GM21367 (cell line): ENCODE results near the gene FHIP1A.
"Not testable (repeated sequence)": the region's sequence is repeated elsewhere in the genome, so short reads cannot be mapped to it uniquely, and the experiment has no call there.

Experiments
- ATAC-seq: cut with Tn5 transposase; IDR thresholded peaks from one replicate; pipeline ENCODE4 v1.9.1; 2021; ENCODE audit not compliant: unreplicated experiment

Gene FHIP1A

DNA sequence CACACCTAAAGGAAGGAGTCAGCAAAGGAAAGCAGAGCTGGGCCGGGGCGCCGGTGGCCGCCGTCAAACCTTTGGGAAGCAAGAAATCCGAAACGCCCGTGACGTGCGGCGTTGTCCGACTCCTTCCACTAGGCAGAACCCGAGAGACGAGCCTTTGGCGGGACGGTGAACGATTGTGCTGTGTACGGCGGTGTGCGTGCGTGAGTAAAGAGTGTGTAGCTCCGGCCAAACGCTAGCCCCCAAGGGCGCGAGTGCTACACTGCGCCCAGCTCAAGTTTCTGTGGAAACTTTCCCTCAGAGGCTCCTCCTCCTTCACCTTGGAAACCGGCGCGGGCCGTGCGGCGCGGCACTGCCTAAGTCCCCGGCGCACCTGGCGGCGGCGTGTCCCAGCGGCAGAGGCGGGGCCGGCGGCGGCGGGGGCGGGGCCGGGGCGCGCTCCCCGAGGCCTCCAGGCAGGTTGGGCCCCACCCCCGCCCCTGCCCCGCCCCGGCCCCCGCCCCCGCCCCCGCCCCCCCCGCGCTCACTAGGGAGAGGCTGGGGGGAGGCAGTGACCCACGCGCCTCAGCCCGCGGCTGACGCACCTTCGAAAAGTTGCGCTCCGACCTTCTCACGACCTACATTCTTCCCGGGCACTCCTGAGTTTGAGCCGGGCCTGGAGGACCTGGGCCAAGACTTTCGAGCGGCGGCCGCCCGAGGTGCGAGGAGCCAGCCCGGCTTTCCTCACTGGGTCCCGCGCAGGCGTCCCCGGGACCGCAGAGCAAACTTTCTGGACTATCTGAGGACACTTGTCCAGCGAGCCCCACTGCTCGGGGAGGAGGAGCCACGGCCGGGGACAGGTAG is at the start of gene FHIP1A:
FHIP1A (plus strand) TSS at position 547 of the 840 bp plus-strand sequence. CDS start 157,084 bp downstream, outside the sequence.
- peak; percentile 82 for ATAC-seq

DNA sequence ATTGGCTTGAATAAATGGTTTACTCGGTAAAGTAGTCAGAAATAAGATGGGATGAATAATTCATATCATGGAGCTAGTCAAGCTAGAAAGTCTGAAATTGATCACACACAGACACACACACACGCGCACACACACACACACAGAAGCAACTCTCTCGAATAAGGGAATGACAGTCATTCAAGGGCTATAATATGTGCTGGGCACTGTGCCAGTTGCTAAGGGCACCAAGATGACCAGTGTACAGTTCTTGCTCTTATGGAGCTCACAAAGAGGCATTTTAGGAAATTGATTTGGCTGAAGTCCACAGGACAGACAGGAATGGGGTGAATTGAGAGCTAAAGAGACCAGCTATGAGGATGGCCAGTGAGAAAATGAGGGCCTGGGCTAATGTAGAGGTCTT is 49.4 kb upstream of the FHIP1A start:
- ATAC-seq = no peak

DNA sequence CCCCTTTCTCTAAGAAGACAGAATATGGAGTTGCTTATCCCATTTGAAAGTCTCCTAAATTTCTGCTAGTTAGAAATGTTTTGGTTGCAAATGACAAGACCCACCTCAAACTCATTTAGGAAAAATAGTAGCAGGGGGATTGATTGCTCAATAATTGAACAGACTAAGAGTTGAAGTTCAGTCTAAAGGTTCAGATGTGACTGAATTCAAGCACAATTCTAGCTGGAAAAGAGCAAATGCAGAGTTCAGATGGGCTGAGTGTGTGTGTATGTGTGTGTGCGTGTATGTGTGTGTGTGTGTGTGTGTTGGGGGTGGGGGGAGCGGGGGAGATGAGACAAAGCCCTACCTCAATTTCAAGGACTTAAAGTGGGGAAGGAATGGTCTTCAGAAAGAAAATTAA is 47.9 kb upstream of the FHIP1A start:
- no peak for ATAC-seq

DNA sequence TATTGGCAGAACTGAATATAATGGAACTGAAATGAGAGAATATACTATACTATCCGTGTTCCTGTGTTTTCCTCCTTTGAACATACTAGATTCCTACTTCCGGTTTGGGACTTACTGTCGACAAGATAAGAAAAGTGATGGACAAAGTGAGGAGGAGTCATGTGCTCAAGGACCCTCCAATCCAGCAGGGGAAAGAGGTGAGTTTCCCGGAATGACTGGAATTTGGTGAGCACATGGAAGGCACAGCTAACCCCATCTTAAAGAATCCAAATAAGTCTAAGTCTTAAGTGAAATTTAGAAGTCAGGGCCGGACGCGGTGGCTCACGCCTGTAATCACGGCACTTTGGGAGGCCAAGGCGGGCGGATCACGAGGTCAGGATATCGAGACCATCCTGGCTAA is 47.0 kb upstream of the FHIP1A start:
- ATAC-seq = no peak

GRCh38 chr4:151362404-151363164 is 46.4 kb upstream of the FHIP1A start:
- ATAC-seq = peak; percentile 99

DNA sequence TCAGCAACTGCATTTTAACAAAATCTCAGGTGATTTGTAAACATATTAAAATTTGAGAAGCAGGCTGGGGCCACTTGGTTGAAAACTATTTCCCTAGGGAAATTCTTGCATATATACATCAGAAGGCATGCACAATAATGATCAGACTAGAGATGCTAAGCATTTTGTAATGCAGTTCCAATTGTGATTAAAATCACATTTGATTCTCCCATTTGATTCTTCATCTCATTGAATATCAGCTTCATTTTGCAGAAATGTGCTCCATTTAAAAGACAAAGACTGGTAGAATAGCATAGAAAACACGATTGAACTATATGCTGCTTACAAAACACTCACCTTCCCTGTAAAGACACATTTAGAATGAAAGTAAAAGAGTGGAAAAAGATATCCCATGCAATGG is 32.4 kb upstream of the FHIP1A start:
- ATAC-seq = no peak

DNA sequence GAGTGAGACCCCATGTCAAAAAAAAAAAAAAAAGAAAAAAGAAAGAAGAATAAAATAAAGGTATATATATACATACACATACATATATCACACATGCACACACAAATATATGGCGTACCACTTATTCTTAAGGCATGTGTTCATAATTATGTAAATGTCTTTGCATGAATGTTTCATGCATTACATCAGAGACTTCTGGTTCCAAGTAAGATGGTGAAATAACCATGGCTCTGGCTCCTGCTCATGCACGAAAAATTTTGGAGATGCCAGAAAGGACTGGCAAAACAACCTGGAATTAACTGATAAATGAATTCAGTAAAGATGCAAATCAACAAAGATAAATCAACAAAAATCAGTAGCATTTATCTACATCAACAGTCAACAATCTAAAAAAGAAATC is 19.7 kb upstream of the FHIP1A start:
- no peak for ATAC-seq

DNA sequence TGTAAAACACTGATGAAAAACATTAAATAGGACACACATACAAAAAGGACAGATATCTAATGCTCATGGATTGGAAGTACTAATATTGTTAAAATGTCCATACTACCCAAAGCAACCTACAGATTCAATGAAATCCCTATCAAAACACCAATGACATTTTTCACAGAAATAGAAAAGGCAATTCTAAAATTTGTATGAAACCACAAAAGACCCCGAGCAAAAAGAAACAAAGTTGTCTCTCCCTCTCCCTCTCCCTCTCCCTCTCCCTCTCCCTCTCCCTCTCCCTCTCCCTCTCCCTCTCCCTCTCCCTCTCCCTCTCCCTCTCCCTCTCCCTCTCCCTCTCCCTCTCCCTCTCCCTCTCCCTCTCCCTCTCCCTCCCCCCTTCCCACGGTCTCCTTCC is 19.2 kb upstream of the FHIP1A start:
- not testable (repeated sequence) for ATAC-seq

DNA sequence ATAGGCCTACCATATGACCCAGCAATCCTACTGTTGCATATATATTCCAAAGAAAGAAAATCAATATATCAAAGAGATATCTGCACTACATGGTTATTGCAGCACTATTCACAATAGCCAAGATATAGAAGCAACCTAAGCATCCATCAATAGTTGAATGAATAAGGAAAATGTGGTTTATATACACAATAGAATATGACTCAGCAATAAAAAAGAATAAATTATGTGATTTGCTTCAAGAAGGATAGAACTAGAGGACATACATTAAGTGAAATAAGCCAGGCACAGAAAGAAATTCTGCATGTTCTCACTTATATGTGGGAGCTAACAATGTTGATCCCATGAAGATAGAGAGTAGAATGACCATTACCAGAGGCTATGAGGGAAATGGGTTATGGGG is 13.1 kb upstream of the FHIP1A start:
- ATAC-seq = no peak

DNA sequence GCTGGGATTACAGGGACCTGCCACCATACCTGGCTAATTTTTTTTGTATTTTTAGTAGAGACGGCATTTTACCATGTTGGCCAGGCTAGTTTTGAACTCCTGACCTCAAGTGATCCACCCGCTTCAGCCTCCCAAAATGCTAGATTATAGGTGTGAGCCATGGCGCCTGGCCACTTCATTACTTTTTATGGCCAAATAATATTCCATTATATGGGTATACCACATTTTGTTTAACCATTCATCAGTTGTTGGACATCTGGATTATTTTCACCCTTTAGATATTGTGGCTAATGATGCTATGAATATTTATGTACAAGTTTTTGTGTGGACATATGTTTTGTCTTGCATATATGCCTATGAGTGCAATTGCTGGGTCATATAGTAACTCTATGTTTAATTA is 8.6 kb upstream of the FHIP1A start:
- no peak for ATAC-seq

GRCh38 chr4:151401739-151402138 is 7.2 kb upstream of the FHIP1A start:
- no peak for ATAC-seq

DNA sequence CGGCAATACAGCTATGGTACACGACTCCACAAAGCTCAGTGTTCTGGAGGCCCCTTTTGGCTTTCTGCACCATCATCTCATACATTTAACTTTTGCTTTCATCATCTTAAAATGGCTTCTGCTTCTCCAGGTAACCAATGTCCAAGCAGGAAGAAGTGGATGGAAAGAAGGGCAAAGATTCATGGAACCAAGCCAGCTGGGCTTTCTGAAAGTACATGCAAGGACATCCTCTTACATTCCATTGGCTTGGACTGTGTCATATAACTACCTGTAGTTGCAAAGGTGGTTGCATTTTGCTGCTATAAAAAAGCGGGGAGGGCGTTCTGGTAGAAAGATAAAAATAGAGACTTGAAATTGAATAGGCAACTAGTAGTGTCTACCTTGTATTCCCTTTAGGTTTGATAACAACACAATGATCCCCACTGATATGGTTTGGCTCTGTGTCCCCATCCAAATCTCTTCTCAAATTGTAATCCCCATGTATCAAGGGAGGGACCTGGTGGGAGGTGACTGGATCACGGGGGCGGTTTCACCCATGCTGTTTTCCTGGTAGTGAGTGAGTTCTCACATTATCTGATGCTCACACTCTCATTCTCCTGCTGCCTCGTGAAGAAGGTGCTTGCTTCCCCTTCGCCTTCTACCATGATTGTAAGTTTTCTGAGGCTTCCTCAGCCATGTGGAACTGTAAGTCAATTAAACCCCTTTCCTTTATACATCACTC is 6.7 kb upstream of the FHIP1A start:
- ATAC-seq = no peak

DNA sequence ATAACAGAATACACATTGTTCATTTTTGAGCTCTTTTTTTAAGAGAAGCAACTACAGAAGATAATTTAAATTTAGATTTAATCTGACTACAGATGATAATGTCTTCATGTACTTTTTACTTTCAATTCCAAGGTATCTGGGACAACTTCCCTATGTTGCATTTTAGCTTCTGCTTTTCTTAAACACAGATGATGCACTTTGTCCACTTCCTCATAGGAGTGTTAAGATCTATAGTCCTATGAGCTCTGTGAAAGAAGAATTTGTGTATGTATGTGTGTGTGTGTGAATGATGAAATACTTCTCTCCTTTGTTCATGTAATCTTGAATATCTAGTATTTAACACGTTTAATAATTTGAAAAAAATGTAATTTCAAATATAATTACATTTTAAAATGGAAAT is 5.3 kb upstream of the FHIP1A start:
- ATAC-seq = no peak

GRCh38 chr4:151404802-151405201 is 4.2 kb upstream of the FHIP1A start:
- ATAC-seq = not testable (repeated sequence)

GRCh38 chr4:151407018-151407417 is 2.0 kb upstream of the FHIP1A start:
- ATAC-seq = no peak

- peak; percentile 85 for ATAC-seq
Observed at GRCh38 chr4:151407466-151408379, 1.3 kb upstream of the FHIP1A start.

DNA sequence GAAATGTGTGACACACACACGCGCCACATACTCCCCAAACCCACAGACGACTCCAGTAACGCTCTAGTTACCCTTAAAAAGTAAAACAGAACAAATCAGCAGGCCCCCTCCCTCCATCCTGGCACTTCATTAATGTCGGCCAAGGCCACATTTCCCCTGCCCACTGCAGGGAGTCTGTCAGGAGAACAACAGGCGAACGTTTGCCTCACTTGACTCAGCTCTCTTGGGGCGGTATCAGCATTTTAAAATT is 671 bp upstream of the FHIP1A start:
- ATAC-seq = no peak

GRCh38 chr4:151409470-151410313 is 716 bp downstream of the FHIP1A start:
- ATAC-seq = no peak

GRCh38 chr4:151415978-151416377 is 7.0 kb downstream of the FHIP1A start:
- ATAC-seq = no peak

DNA sequence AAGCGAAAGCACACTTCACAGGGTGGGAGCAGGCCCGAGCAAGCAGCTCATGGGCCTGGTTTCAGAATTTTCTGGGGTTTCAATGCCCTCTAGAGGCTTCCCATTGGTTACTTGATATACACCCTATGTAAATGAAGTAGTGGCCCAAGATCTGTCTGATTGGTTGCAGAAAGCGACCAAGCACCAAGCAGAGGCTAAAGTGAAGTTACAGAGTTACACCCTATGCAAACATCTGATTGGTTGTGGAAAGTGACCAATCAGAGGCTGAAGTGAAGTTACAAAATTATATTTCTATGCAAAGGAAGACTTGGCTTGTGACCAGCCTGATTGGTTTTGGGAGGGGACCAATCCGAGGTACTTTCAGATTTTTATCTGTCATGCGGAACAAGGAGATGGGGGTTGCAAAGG is 8.2 kb downstream of the FHIP1A start:
- no peak for ATAC-seq
